ENCODE results near the gene PDILT.
"Not testable (repeated sequence)": the region's sequence is repeated elsewhere in the genome, so short reads cannot be mapped to it uniquely, and the experiment has no call there.

Gene PDILT

GRCh38 chr16:20320592-20320991 lies 83.9 kb downstream of the PDILT start:
- Histone ChIP-seq H3K27ac (ENCODE audit: low read depth, low read length) (no peak overlapping the region), H3K36me3 (ENCODE audit: control insufficient read depth, insufficient read depth, low read length) (no peaks in the 10 kb centered on the region), H3K9me3 (ENCODE audit: control insufficient read depth, insufficient read depth, low read depth, low read length) (no peaks in the 10 kb centered on the region), H3K27me3 (ENCODE audit: control insufficient read depth, insufficient read depth, low read length) (peaks cover 3% of the 10 kb centered on the region; the same call in 1 of the 2 replicates), H3K4me3 (ENCODE audit: low read depth, low read length) (no peak overlapping the region), H3K4me1 (ENCODE audit: control insufficient read depth, insufficient read depth, low read length) (no peaks in the 10 kb centered on the region), H3K9ac (ENCODE audit: low read length) (no peak overlapping the region)

- no peaks in the 10 kb centered on the region for H3K9me3 ChIP-seq (ENCODE audit: control insufficient read depth, insufficient read depth, low read depth, low read length)
- no peak overlapping the region for H3K9ac ChIP-seq (ENCODE audit: low read length)
- peaks cover 3% of the 10 kb centered on the region; the same call in 1 of the 2 replicates for H3K27me3 ChIP-seq (ENCODE audit: control insufficient read depth, insufficient read depth, low read length)
- no peaks in the 10 kb centered on the region for H3K36me3 ChIP-seq (ENCODE audit: control insufficient read depth, insufficient read depth, low read length)
- no peaks in the 10 kb centered on the region for H3K4me1 ChIP-seq (ENCODE audit: control insufficient read depth, insufficient read depth, low read length)
- H3K4me3 ChIP-seq (ENCODE audit: low read depth, low read length), result no peak overlapping the region
- no peak overlapping the region for H3K27ac ChIP-seq (ENCODE audit: low read depth, low read length)
Measured at GRCh38 chr16:20320178-20320577, 84.4 kb downstream of the PDILT start.

DNA sequence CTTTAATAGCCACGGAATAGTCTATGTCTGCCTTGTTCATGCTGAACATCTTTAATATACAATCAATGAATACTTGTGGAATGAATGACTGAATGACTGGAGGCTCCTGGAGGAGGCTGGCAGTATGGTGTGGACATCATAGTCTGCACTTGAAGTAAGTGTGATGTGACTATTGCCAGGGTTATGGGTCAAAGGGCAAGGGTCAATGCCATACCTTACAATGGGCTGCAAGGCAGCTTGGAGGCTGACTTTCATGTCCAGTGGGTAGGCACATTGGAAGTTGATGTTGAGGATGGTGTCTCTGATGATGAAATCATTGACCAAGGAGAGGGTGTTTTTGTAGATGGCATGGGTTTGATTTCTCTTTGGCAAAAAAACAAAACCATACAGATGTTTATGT lies 85.1 kb downstream of the PDILT start:
- no peaks in the 10 kb centered on the region for H3K36me3 ChIP-seq (ENCODE audit: control insufficient read depth, insufficient read depth, low read length)
- no peak overlapping the region for H3K9ac ChIP-seq (ENCODE audit: low read length)

GRCh38 chr16:20318437-20318836 lies 86.1 kb downstream of the PDILT start:
- Histone ChIP-seq H3K4me3 (ENCODE audit: low read depth, low read length) (no peak overlapping the region), H3K4me1 (ENCODE audit: control insufficient read depth, insufficient read depth, low read length) (no peaks in the 10 kb centered on the region; the same call in 1 of the 2 replicates), H3K36me3 (ENCODE audit: control insufficient read depth, insufficient read depth, low read length) (no peaks in the 10 kb centered on the region), H3K27ac (ENCODE audit: low read depth, low read length) (no peak overlapping the region), H3K9ac (ENCODE audit: low read length) (no peak overlapping the region), H3K9me3 (ENCODE audit: control insufficient read depth, insufficient read depth, low read depth, low read length) (no peaks in the 10 kb centered on the region), H3K27me3 (ENCODE audit: control insufficient read depth, insufficient read depth, low read length) (peaks cover 3% of the 10 kb centered on the region; the same call in 1 of the 2 replicates)

More for the DNA sequence above, 85.1 kb downstream of the PDILT start:
- H3K27ac ChIP-seq (ENCODE audit: low read depth, low read length), result no peak overlapping the region
- H3K27me3 ChIP-seq (ENCODE audit: control insufficient read depth, insufficient read depth, low read length), result peaks cover 3% of the 10 kb centered on the region; the same call in 1 of the 2 replicates
- H3K4me3 ChIP-seq (ENCODE audit: low read depth, low read length), result no peak overlapping the region
- H3K9me3 ChIP-seq (ENCODE audit: control insufficient read depth, insufficient read depth, low read depth, low read length), result no peaks in the 10 kb centered on the region
- H3K4me1 ChIP-seq (ENCODE audit: control insufficient read depth, insufficient read depth, low read length), result no peaks in the 10 kb centered on the region; the same call in 1 of the 2 replicates

- Histone ChIP-seq H3K4me1 (ENCODE audit: control insufficient read depth, insufficient read depth, low read length) (no peaks in the 10 kb centered on the region; the same call in 1 of the 2 replicates), H3K27ac (ENCODE audit: low read depth, low read length) (no peak overlapping the region), H3K27me3 (ENCODE audit: control insufficient read depth, insufficient read depth, low read length) (peaks cover 3% of the 10 kb centered on the region; the same call in 1 of the 2 replicates), H3K9me3 (ENCODE audit: control insufficient read depth, insufficient read depth, low read depth, low read length) (no peaks in the 10 kb centered on the region), H3K4me3 (ENCODE audit: low read depth, low read length) (no peak overlapping the region), H3K9ac (ENCODE audit: low read length) (no peak overlapping the region), H3K36me3 (ENCODE audit: control insufficient read depth, insufficient read depth, low read length) (no peaks in the 10 kb centered on the region)
Measured at GRCh38 chr16:20318006-20318405, 86.5 kb downstream of the PDILT start.

DNA sequence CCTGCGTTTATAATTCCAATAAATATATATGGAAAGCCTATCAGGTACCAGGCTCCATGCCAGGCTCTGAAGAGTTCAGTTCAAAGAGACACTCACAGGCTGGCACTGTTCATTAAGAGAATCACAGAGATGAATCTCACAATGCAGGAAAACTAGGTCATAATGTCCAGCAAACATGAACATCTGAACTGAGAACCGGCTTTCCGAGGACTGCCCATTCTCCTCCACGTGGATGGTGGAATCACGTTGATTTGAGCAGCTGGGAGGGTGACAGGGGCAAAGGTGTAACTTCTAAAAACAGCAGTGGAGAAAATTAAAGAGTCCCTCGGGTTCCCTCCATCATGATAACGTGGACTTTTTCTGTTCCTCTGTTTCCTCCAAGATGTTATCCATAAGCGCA lies 87.4 kb downstream of the PDILT start:
- Histone ChIP-seq H3K27me3 (ENCODE audit: control insufficient read depth, insufficient read depth, low read length) (peaks cover 3% of the 10 kb centered on the region; the same call in 1 of the 2 replicates), H3K27ac (ENCODE audit: low read depth, low read length) (no peak overlapping the region), H3K4me3 (ENCODE audit: low read depth, low read length) (no peak overlapping the region), H3K4me1 (ENCODE audit: control insufficient read depth, insufficient read depth, low read length) (no peaks in the 10 kb centered on the region; the same call in 1 of the 2 replicates), H3K9ac (ENCODE audit: low read length) (no peak overlapping the region), H3K36me3 (ENCODE audit: control insufficient read depth, insufficient read depth, low read length) (no peaks in the 10 kb centered on the region), H3K9me3 (ENCODE audit: control insufficient read depth, insufficient read depth, low read depth, low read length) (no peaks in the 10 kb centered on the region)

DNA sequence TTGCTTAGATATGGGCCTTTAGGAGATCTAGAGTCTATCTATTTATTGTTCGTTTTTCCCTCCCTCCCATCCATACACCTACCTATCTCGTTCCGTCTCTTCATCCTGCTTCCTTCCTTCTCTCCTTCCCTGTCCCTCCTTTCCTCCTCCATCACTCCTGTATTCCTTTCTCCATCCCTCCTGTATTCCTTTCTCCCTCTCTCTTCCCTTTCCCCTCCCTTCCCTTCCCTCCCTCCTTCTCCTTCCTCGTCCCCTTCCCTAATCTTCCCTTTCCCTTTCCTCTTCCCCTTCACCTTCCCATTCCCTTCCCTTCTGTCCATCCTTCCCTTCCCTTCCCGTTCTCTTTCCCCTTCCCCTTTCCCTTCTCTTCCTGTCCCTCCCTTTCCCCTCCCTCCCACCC lies 87.8 kb downstream of the PDILT start:
- Histone ChIP-seq H3K9ac (ENCODE audit: low read length) (no peak overlapping the region), H3K36me3 (ENCODE audit: control insufficient read depth, insufficient read depth, low read length) (no peaks in the 10 kb centered on the region), H3K9me3 (ENCODE audit: control insufficient read depth, insufficient read depth, low read depth, low read length) (peaks cover under 1% of the 10 kb centered on the region; the same call in 1 of the 2 replicates), H3K27me3 (ENCODE audit: control insufficient read depth, insufficient read depth, low read length) (peaks cover 3% of the 10 kb centered on the region; the same call in 1 of the 2 replicates), H3K27ac (ENCODE audit: low read depth, low read length) (no peak overlapping the region), H3K4me3 (ENCODE audit: low read depth, low read length) (no peak overlapping the region), H3K4me1 (ENCODE audit: control insufficient read depth, insufficient read depth, low read length) (no peaks in the 10 kb centered on the region; the same call in 1 of the 2 replicates)

DNA sequence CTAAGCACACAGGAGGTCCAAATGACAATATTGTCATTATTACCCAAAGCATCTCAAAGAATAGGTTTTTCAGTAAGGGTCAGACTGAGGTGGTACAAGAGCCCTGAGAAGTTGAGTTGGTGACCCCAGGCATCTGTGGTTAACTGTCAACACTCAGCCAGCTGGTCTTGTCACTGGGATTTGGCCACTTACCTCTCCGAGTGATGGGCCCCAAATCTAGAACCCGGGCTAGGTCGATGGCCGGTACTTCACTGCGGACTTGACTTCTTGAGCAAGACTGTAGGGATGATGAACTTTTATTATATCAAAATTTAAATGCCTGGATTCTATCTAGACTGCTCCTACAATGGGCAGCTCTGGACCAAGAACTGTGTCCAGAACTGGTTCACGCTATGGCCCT lies 88.8 kb downstream of the PDILT start:
- Histone ChIP-seq H3K9ac (ENCODE audit: low read length) (no peak overlapping the region), H3K27ac (ENCODE audit: low read depth, low read length) (no peak overlapping the region), H3K36me3 (ENCODE audit: control insufficient read depth, insufficient read depth, low read length) (no peaks in the 10 kb centered on the region), H3K27me3 (ENCODE audit: control insufficient read depth, insufficient read depth, low read length) (peaks cover 3% of the 10 kb centered on the region; the same call in 1 of the 2 replicates), H3K9me3 (ENCODE audit: control insufficient read depth, insufficient read depth, low read depth, low read length) (peaks cover 8% of the 10 kb centered on the region; the same call in 1 of the 2 replicates), H3K4me3 (ENCODE audit: low read depth, low read length) (no peak overlapping the region), H3K4me1 (ENCODE audit: control insufficient read depth, insufficient read depth, low read length) (no peaks in the 10 kb centered on the region; the same call in 1 of the 2 replicates)

DNA sequence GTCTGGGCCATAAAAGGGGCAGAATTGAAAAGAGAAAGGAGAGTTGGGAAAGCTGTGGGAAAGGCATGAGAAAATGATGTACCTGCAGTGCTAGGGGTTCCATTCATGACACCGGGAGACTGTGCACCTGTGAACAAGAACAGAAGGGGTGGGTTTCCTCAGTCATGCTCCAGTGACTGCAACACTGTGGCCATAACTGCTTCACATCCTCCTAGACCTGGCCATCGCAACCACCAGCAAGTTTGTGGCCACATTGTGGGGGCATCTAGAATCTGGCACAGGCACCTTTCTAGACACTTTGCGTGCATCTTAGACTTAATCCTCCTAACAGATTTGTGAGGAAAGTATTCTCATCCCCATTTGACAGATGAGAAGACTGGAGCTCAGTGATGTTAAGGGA lies 90.0 kb downstream of the PDILT start:
- peaks cover 8% of the 10 kb centered on the region; the same call in 1 of the 2 replicates for H3K9me3 ChIP-seq (ENCODE audit: control insufficient read depth, insufficient read depth, low read depth, low read length)
- no peaks in the 10 kb centered on the region for H3K36me3 ChIP-seq (ENCODE audit: control insufficient read depth, insufficient read depth, low read length)
- no peak overlapping the region for H3K27ac ChIP-seq (ENCODE audit: low read depth, low read length)

DNA sequence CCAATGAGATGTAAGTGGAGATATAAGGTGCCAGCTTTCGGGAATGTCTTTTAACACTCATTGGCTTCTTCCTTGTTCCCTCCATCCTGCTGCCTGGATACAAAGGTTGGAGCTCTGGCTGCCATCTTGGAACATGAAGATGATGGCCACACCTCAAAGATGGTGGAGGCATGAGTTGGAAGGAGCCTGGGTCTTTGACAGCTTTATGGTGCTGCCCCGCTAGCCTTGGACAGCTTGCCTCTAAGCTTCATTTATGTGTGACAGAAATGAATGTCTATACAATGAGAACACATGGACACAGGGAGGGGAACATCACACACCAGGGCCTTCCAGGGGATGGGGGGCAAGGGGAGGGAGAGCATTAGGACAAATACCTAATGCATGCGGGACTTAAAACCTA lies 90.8 kb downstream of the PDILT start:
- Histone ChIP-seq H3K36me3 (ENCODE audit: control insufficient read depth, insufficient read depth, low read length) (no peaks in the 10 kb centered on the region), H3K27me3 (ENCODE audit: control insufficient read depth, insufficient read depth, low read length) (peaks cover 3% of the 10 kb centered on the region; the same call in 1 of the 2 replicates), H3K27ac (ENCODE audit: low read depth, low read length) (no peak overlapping the region), H3K9ac (ENCODE audit: low read length) (no peak overlapping the region), H3K4me3 (ENCODE audit: low read depth, low read length) (no peak overlapping the region), H3K4me1 (ENCODE audit: control insufficient read depth, insufficient read depth, low read length) (no peaks in the 10 kb centered on the region; the same call in 1 of the 2 replicates), H3K9me3 (ENCODE audit: control insufficient read depth, insufficient read depth, low read depth, low read length) (peaks cover 8% of the 10 kb centered on the region; the same call in 1 of the 2 replicates)

More for the DNA sequence above, 90.0 kb downstream of the PDILT start:
- Histone ChIP-seq H3K4me1 (ENCODE audit: control insufficient read depth, insufficient read depth, low read length) (no peaks in the 10 kb centered on the region; the same call in 1 of the 2 replicates), H3K27me3 (ENCODE audit: control insufficient read depth, insufficient read depth, low read length) (peaks cover 3% of the 10 kb centered on the region; the same call in 1 of the 2 replicates), H3K9ac (ENCODE audit: low read length) (no peak overlapping the region), H3K4me3 (ENCODE audit: low read depth, low read length) (no peak overlapping the region)

DNA sequence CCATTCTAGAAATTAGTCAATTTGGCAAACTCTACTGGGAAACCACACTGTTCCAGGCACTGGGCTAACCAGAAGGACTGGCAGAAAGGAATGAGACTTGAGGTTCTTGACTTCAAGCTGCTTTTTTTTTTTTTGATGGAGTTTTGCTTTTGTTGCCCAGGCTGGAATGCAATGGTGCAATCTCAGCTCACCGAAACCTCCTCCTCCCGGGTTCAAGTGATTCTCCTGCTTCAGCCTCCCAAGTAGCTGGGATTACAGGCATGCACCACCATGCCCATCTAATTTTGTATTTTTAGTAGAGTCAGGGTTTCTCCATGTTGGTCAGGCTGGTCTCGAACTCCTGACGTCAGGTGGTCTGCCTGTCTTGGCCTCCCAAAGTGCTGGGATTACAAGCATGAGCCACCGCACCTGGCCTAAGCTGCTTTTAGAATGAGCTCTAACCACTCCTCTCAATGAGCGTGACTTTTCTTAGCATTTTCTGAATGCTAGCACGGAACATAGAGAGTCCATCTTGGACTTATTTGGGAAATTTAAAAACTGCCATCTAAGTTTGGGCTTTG lies 91.9 kb downstream of the PDILT start:
- H3K27ac ChIP-seq (ENCODE audit: low read depth, low read length); H3K9me3 ChIP-seq (ENCODE audit: control insufficient read depth, insufficient read depth, low read depth, low read length); H3K4me1 ChIP-seq (ENCODE audit: control insufficient read depth, insufficient read depth, low read length); H3K27me3 ChIP-seq (ENCODE audit: control insufficient read depth, insufficient read depth, low read length); H3K9ac ChIP-seq (ENCODE audit: low read length); H3K36me3 ChIP-seq (ENCODE audit: control insufficient read depth, insufficient read depth, low read length); H3K4me3 ChIP-seq (ENCODE audit: low read depth, low read length): not testable (repeated sequence)
